Chondrocyte (in vitro differentiated cells): ENCODE measurements around the gene CFAP100. TPM values are rescaled to one million over a fixed set of nuclear protein-coding genes. Genes with fewer than 3 reads are reported as not detected.
A peak's percentile ranks its signal among the peaks of the same experiment; 100 is the strongest.

Experiments used
- DNase-seq: peaks from one replicate; pipeline ENCODE4 v3.0.0; 2021; ENCODE audit warnings: mixed read lengths, low spot score
- H3K27ac Mint-ChIP-seq: one replicate; pipeline ENCODE4 v1.8.0; 2021; ENCODE audit warnings: mild to moderate bottlenecking, moderate library complexity, mixed read lengths; ENCODE audit not compliant: unreplicated experiment
- H3K27me3 Mint-ChIP-seq: 2 replicates; pipeline ENCODE4 v1.8.0; 2021; ENCODE audit warnings: low read depth, mixed read lengths
- H3K36me3 Mint-ChIP-seq: 2 replicates; pipeline ENCODE4 v1.8.0; 2021; ENCODE audit warnings: low read depth, mixed read lengths
- H3K4me1 Mint-ChIP-seq: 2 replicates; pipeline ENCODE4 v1.8.0; 2021; ENCODE audit warnings: low read depth, mild to moderate bottlenecking, mixed read lengths
- H3K4me3 Mint-ChIP-seq: one replicate; pipeline ENCODE4 v1.8.0; 2021; ENCODE audit warnings: mild to moderate bottlenecking, moderate library complexity, mixed read lengths; ENCODE audit not compliant: unreplicated experiment
- H3K9me3 Mint-ChIP-seq: 2 replicates; pipeline ENCODE4 v1.8.0; 2021; ENCODE audit warnings: low read depth, mixed read lengths
- CTCF ChIP-seq: fragments of 200-600 bp; sonication (generic); IDR thresholded peaks from 2 replicates; pipeline ENCODE4 v1.5.0; 2021; ENCODE audit warnings: antibody characterized with exemption, mild to moderate bottlenecking, moderate library complexity
- total RNA-seq: library from RNA; stranded (reverse); gene quantifications from 3 replicates; pipeline ENCODE4 v1.2.1, GENCODE V29; 2021

CFAP100 gene
- total RNA-seq, 1 donor from 2014 or later = not detected

GRCh38 chr3:126485956-126486355 is 91.2 kb downstream of the CFAP100 start:
- Mint-ChIP-seq H3K27ac (no peak overlapping the region), H3K36me3 (no peaks in the 10 kb centered on the region), H3K4me1 (peaks cover 16% of the 10 kb centered on the region), H3K27me3 (peaks cover 3% of the 10 kb centered on the region), H3K4me3 (no peak overlapping the region), H3K9me3 (no peaks in the 10 kb centered on the region)
- DNase-seq = peak; percentile 58
- TF ChIP-seq CTCF = no peak

Other genes starting within 250 kb of the CFAP100 start
- 0.51 to 1.9 TPM (median 0.60 TPM) in 3 replicates for gene ALDH1L1, start 214.3 kb upstream of the CFAP100 start, total RNA-seq
- 0.41 to 1.8 TPM (median 1.3 TPM) in 3 replicates for gene KLF15, start 37.5 kb upstream of the CFAP100 start, total RNA-seq
- gene ZXDC, start 81.0 kb downstream of the CFAP100 start, total RNA-seq = 26.3 to 29.7 TPM (median 26.6 TPM) in 3 replicates
- 0.15 TPM in 1 of 3 replicates, not detected in the others for gene UROC1, start 122.9 kb downstream of the CFAP100 start, total RNA-seq
- gene CHST13, start 129.2 kb downstream of the CFAP100 start, total RNA-seq = not detected in 3 replicates
- not detected in 3 replicates for gene C3orf22, start 164.0 kb downstream of the CFAP100 start, total RNA-seq